Head of caudate nucleus (tissue), 42 donors: ENCODE results near the gene CRMP1.
A peak's percentile ranks its signal among the peaks of the same experiment; 100 is the strongest.
"Not testable (repeated sequence)": the region's sequence is repeated elsewhere in the genome, so short reads cannot be mapped to it uniquely, and the experiment has no call there.

ENCODE experiments used
- DNase-seq, 42 donors: peaks; one replicate each; pipeline versions ENCODE4 v3.0.0 to v3.0.0-alpha.2; 2020 to 2021; ENCODE audit warnings: mixed read lengths in 7 of 42
- intact Hi-C: fragments of 100-400 bp; cut with DNase I; formaldehyde crosslinking; loops from one replicate; pipeline ENCODE4 v1.15.0; 2022

CRMP1 gene

GRCh38 chr4:5866841-5867813 lies 25.8 kb downstream of the CRMP1 start:
- intact Hi-C loops, result no loop called here

GRCh38 chr4:5865896-5866599 lies 26.8 kb downstream of the CRMP1 start:
- intact Hi-C loops, result no loop called here
- DNase-seq, result no peak

More at GRCh38 chr4:5866841-5867813, 25.8 kb downstream of the CRMP1 start:
- peak in 5 of 42 donors; percentile 49 to 63 (median 51) for DNase-seq

- intact Hi-C loops, result no loop called here
- peak in 35 of 42 donors; percentile 34 to 86 (median 58) for DNase-seq
Observed at GRCh38 chr4:5863461-5864113, 29.3 kb downstream of the CRMP1 start.

- DNase-seq, result peak in 25 of 42 donors; percentile 12 to 82 (median 48)
- intact Hi-C loops, result no loop called here
Observed at GRCh38 chr4:5858020-5858769, 34.7 kb downstream of the CRMP1 start.

GRCh38 chr4:5857199-5857598 lies 35.7 kb downstream of the CRMP1 start:
- intact Hi-C loops, result no loop called here
- no peak for DNase-seq

- intact Hi-C loops, DNase-seq: not testable (repeated sequence)
Observed at GRCh38 chr4:5856362-5856761, 36.5 kb downstream of the CRMP1 start.

- intact Hi-C loops, result no loop called here
Observed at GRCh38 chr4:5854929-5855328, 38.0 kb downstream of the CRMP1 start.

GRCh38 chr4:5852523-5853202 lies 40.2 kb downstream of the CRMP1 start:
- DNase-seq, result no peak
- intact Hi-C loops, result no loop called here

More at GRCh38 chr4:5854929-5855328, 38.0 kb downstream of the CRMP1 start:
- DNase-seq, result no peak

GRCh38 chr4:5851637-5852301 lies 41.1 kb downstream of the CRMP1 start:
- intact Hi-C loops, result no loop called here
- DNase-seq, result no peak

- DNase-seq, result peak in 25 of 42 donors; percentile 16 to 83 (median 41)
- intact Hi-C loops, result no loop called here
Observed at GRCh38 chr4:5845035-5845905, 47.6 kb downstream of the CRMP1 start.

- intact Hi-C loops, result no loop called here
- peak in 5 of 42 donors; percentile 9 to 49 (median 23) for DNase-seq
Observed at GRCh38 chr4:5843573-5844530, 49.0 kb downstream of the CRMP1 start.

GRCh38 chr4:5842456-5842855 lies 50.4 kb downstream of the CRMP1 start:
- intact Hi-C loops, result no loop called here
- no peak for DNase-seq

- DNase-seq, result peak in 6 of 42 donors; percentile 19 to 68 (median 32)
- intact Hi-C loops, result no loop called here
Observed at GRCh38 chr4:5839751-5840674, 52.9 kb downstream of the CRMP1 start.

- no peak for DNase-seq
- intact Hi-C loops, result no loop called here
Observed at GRCh38 chr4:5839332-5839731, 53.6 kb downstream of the CRMP1 start.
